Liver (tissue), 9 donors: ENCODE measurements around the gene ACOXL. TPM values are rescaled to one million over a fixed set of nuclear protein-coding genes. Genes with fewer than 3 reads are reported as not detected.

ENCODE experiments used
- DNase-seq: peaks from one replicate; pipeline ENCODE4 v3.0.0-alpha.2; 2017; ENCODE audit warnings: low spot score
- H3K27ac ChIP-seq, 2 donors: one replicate each; pipeline ENCODE4 v1.7.0; 2013; ENCODE audit warnings: inconsistent platforms in 2 of 2, low read length in 2 of 2, control low read depth in 1 of 2, low read depth in 1 of 2, mild to moderate bottlenecking in 1 of 2
- H3K27me3 ChIP-seq, 4 donors: one replicate each; pipeline versions ENCODE4 v1.6.1 to v1.7.0; 2013; ENCODE audit warnings: low read length in 3 of 4, inconsistent platforms in 1 of 4, mild to moderate bottlenecking in 1 of 4, moderate library complexity in 1 of 4; ENCODE audit not compliant: control insufficient read depth in 4 of 4, insufficient read depth in 4 of 4
- H3K36me3 ChIP-seq, 4 donors: one replicate each; pipeline versions ENCODE4 v1.6.1 to v1.7.0; 2013; ENCODE audit warnings: low read length in 3 of 4, mild to moderate bottlenecking in 3 of 4, low read depth in 1 of 4, moderate library complexity in 1 of 4; ENCODE audit not compliant: control insufficient read depth in 4 of 4, insufficient read depth in 3 of 4
- H3K4me1 ChIP-seq, 4 donors: one replicate each; pipeline versions ENCODE4 v1.6.1 to v1.7.0; 2013; ENCODE audit warnings: low read length in 3 of 4, mild to moderate bottlenecking in 3 of 4, moderate library complexity in 1 of 4; ENCODE audit not compliant: control insufficient read depth in 4 of 4, insufficient read depth in 4 of 4
- H3K4me3 ChIP-seq, 3 donors: one replicate each; pipeline versions ENCODE4 v1.6.1 to v1.7.0; 2013; ENCODE audit warnings: low read length in 3 of 3, control low read depth in 1 of 3, low read depth in 1 of 3, mild to moderate bottlenecking in 1 of 3
- H3K9ac ChIP-seq, 2 donors: one replicate each; pipeline ENCODE4 v1.7.0; 2013; ENCODE audit warnings: low read length in 2 of 2, mild to moderate bottlenecking in 2 of 2, moderate library complexity in 2 of 2, control low read depth in 1 of 2, low read depth in 1 of 2
- H3K9me3 ChIP-seq, 4 donors: one replicate each; pipeline versions ENCODE4 v1.6.1 to v1.7.0; 2013; ENCODE audit warnings: low read length in 3 of 4; ENCODE audit not compliant: control insufficient read depth in 4 of 4
- FOXA1 ChIP-seq: IDR thresholded peaks from 2 replicates; pipeline ENCODE4 v1.6.1; 2016; ENCODE audit warnings: antibody characterized with exemption
- GABPA ChIP-seq, 2 donors: IDR thresholded peaks in 1 of 2; conservative IDR thresholded peaks in 1 of 2; 2 replicates each; pipeline ENCODE4 v1.6.1; 2016; ENCODE audit warnings: antibody characterized with exemption in 2 of 2, mild to moderate bottlenecking in 1 of 2, moderate library complexity in 1 of 2
- HNF4G ChIP-seq: IDR thresholded peaks from 2 replicates; pipeline ENCODE4 v1.6.1; 2016; ENCODE audit warnings: antibody characterized with exemption
- JUND ChIP-seq, 2 donors: IDR thresholded peaks; 2 replicates each; pipeline ENCODE4 v1.6.1; 2016; ENCODE audit warnings: antibody characterized with exemption in 2 of 2
- RAD21 ChIP-seq, 2 donors: IDR thresholded peaks; 2 replicates each; pipeline ENCODE4 v1.6.1; 2016; ENCODE audit warnings: antibody characterized with exemption in 2 of 2, mild to moderate bottlenecking in 2 of 2
- RXRA ChIP-seq, 2 donors: IDR thresholded peaks; 2 replicates each; pipeline ENCODE4 v1.6.1; 2017 to 2018; ENCODE audit warnings: antibody characterized with exemption in 2 of 2, mild to moderate bottlenecking in 1 of 2
- SP1 ChIP-seq: IDR thresholded peaks from 2 replicates; pipeline ENCODE4 v1.6.1; 2018; ENCODE audit warnings: antibody characterized with exemption, mild to moderate bottlenecking
- YY1 ChIP-seq: IDR thresholded peaks from 2 replicates; pipeline ENCODE4 v1.6.1; 2016; ENCODE audit warnings: antibody characterized with exemption, mild to moderate bottlenecking
- WGBS: extraction: QIAGEN DNeasy Blood & Tissue Kit; methylation state at CpG from one replicate; pipeline ENCODE4 v1.1.7; 2013; 5-methylcytosine and 5-hydroxymethylcytosine counted together
- polyA plus RNA-seq, 2 donors: library from polyadenylated mRNA; stranded (reverse) in 1 of 2; unstranded in 1 of 2; fragments of 200-250 nt in 1 of 2; fragments of >200 nt in 1 of 2; fragmentation: Nextera tagmentation in 1 of 2; extraction: Ambion mirVana in 1 of 2; gene quantifications; one replicate each; pipeline versions ENCODE4 v1.2.1 to v1.2.3, GENCODE V29; 2013 to 2015
- total RNA-seq, 2 donors: library from RNA; depleted of rRNA; stranded (reverse); fragments of >200 nt; gene quantifications; one replicate each; pipeline ENCODE4 v1.2.3, GENCODE V29; 2014
- TF ChIP-seq, protein P1 (sequence below): IDR thresholded peaks from 2 replicates; pipeline ENCODE4 v1.6.1; 2016; ENCODE audit warnings: antibody characterized with exemption
- donor health status: healthy.
- donor health status: healthy.
- donor health status: healthy.
- donor health status: healthy.
- donor health status: healthy.

Gene ACOXL
- total and polyA plus RNA-seq, 4 donors, result 0.07 TPM; not detected in 3

DNA sequence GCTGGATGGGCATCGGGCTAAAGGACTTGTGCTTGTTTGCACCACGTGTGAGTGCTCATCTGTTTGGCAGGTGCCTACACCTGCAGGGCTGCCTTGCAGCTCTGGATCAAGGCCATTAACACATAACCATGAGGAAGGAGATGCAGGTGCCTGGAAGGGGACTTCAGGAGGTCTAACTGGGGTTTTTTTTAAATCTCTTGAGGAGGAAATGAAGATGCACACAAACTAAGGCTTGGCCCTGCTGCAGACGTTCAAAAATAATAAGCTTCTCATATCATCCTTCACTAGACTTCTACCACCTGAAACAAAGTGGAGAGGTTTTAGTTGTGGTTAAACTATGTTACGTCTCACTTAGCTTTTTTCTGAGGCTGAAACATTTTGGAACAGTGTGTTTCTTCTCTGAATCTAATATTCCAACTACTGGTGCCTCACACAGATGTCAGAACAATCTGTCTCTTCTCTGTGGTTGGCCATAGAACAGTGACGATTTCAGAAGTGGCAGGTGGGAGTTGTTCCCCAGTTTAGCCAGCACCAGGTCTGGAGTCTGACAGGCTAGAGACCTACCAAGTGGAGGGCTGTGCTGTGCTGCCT lies 424.8 kb downstream of the ACOXL start:
- Histone ChIP-seq H3K4me1 (peaks cover 10 to 31% (median 21%) of the 10 kb centered on the region in 4 donors), H3K4me3 (no peak overlapping the region), H3K36me3 (peaks cover 0 to 39% (median 23%) of the 10 kb centered on the region in 4 donors), H3K9ac (no peak overlapping the region), H3K27ac (no peak overlapping the region), H3K27me3 (no peaks in the 10 kb centered on the region), H3K9me3 (no peaks in the 10 kb centered on the region)
- no peak for DNase-seq
- WGBS, result 78% methylated on average over 5 of the region's 5 CpGs
- TF ChIP-seq GABPA (IDR thresholded peaks at IDR 0.05 in 1 of 2, conservative IDR thresholded peaks at IDR 0.05 in 1 of 2) (no peak), FOXA1 (no peak), HNF4G (no peak), RXRA (IDR thresholded peaks at IDR 0.05) (no peak), SP1 (no peak)
- TF ChIP-seq, protein P1, sequence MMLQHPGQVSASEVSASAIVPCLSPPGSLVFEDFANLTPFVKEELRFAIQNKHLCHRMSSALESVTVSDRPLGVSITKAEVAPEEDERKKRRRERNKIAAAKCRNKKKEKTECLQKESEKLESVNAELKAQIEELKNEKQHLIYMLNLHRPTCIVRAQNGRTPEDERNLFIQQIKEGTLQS, result no peak

- peaks cover 0 to 35% (median 18%) of the 10 kb centered on the region in 4 donors for H3K36me3 ChIP-seq
- no peak for TF ChIP-seq GABPA (IDR thresholded peaks at IDR 0.05 in 1 of 2, conservative IDR thresholded peaks at IDR 0.05 in 1 of 2)
- no peaks in the 10 kb centered on the region for H3K9me3 ChIP-seq
- no peak overlapping the region for H3K27ac ChIP-seq
- H3K4me1 ChIP-seq, result peaks cover 14 to 37% (median 27%) of the 10 kb centered on the region in 4 donors
- WGBS, result 89% methylated on average over 2 of the region's 2 CpGs
- no peak overlapping the region for H3K9ac ChIP-seq
- DNase-seq, result no peak
- no peak overlapping the region for H3K4me3 ChIP-seq
- H3K27me3 ChIP-seq, result no peaks in the 10 kb centered on the region
Observed at GRCh38 chr2:111157798-111158197, 425.4 kb downstream of the ACOXL start.

- Histone ChIP-seq H3K4me3 (no peak overlapping the region), H3K36me3 (peaks cover 3 to 31% (median 11%) of the 10 kb centered on the region in 4 donors), H3K27me3 (no peaks in the 10 kb centered on the region), H3K9me3 (no peaks in the 10 kb centered on the region), H3K4me1 (peaks cover 14 to 39% (median 30%) of the 10 kb centered on the region in 4 donors), H3K27ac (no peak overlapping the region), H3K9ac (no peak overlapping the region)
- WGBS, result 96% methylated on average over 5 of the region's 5 CpGs
- no peak for TF ChIP-seq YY1
- no peak for TF ChIP-seq RAD21 (IDR thresholded peaks at IDR 0.05)
- no peak for TF ChIP-seq JUND (IDR thresholded peaks at IDR 0.05)
- no peak for TF ChIP-seq FOXA1
- no peak for TF ChIP-seq RXRA (IDR thresholded peaks at IDR 0.05)
- no peak for TF ChIP-seq SP1
- DNase-seq, result no peak
Observed at GRCh38 chr2:111159641-111160040, 427.3 kb downstream of the ACOXL start.

DNA sequence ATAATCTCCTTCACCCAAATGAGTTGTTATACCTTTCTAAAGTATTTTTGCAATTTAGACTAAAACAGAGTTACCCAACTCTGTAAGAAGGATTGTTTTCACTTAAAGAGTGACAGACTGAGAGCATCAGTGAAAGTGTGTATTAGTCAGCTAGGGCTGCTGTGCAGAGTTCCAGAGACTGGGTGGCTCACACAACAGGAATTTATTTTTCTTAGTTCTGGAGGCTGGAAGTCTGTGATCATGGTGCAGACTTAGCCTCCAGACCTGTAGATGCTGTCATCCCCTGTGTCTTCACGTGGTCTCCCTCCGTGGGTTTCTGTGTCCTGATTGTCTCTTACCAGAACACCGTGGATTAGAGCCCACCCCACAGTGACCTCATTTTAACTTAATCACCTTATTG lies 428.4 kb downstream of the ACOXL start:
- 95% methylated on average over 3 of the region's 3 CpGs for WGBS
- Histone ChIP-seq H3K9ac (no peak overlapping the region), H3K27ac (no peak overlapping the region), H3K9me3 (no peaks in the 10 kb centered on the region), H3K4me3 (no peak overlapping the region), H3K36me3 (peaks cover 4 to 33% (median 16%) of the 10 kb centered on the region in 4 donors), H3K4me1 (peaks cover 11 to 37% (median 28%) of the 10 kb centered on the region in 4 donors), H3K27me3 (no peaks in the 10 kb centered on the region)
- no peak for DNase-seq
- no peak for TF ChIP-seq FOXA1
- TF ChIP-seq YY1, result no peak
- TF ChIP-seq, protein P1, result no peak
